ENCODE data around the gene PRKN. TPM values are rescaled to one million over a fixed set of nuclear protein-coding genes. Genes with fewer than 3 reads are reported as not detected.

The PRKN gene
- total RNA-seq, 1 experiment from 2014 or later = 2.0 TPM

DNA sequence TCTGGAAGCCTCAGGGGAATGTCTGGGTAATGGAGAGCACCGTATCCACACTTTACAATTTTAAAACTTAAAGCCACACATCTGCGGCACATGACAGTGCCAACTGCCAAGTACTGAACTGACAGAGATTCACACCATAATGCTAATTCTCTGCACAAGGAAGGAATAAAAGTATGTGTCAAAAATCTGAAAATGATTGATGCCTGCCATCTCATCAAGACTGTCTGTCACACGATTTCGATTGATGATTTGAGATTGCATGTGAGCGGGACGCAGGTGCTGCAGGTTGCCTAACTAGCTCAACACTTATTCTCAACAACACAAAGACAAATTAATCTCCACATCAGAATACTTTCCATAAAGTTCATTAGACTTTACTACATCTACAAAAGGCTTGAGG lies 391.2 kb downstream of the PRKN start:
- Histone ChIP-seq H3K14ac (ENCODE audit: insufficient read depth, low read length) (no peak overlapping the region), H2BK5ac (ENCODE audit: insufficient read length, low read length) (no peak overlapping the region), H3K4ac (ENCODE audit: low read depth, low read length) (no peak overlapping the region), H2BK120ac (ENCODE audit: low read depth, low read length, poor library complexity, severe bottlenecking) (no peak overlapping the region), H3K18ac (ENCODE audit: insufficient read length, low read depth, low read length) (no peak overlapping the region), H3K79me2 (ENCODE audit: insufficient read depth, low read length) (no peaks in the 10 kb centered on the region), H4K20me1 (ENCODE audit: control insufficient read depth, insufficient read depth, insufficient read length) (no peaks in the 10 kb centered on the region), H3K23ac (ENCODE audit: insufficient read length, low read depth, low read length) (no peak overlapping the region), H2AK5ac (ENCODE audit: insufficient read length, low read length) (no peak overlapping the region), H3K4me2 (ENCODE audit: insufficient read depth, insufficient read length, low read length) (no peak overlapping the region), H2BK12ac (ENCODE audit: insufficient read length, low read depth, low read length) (no peak overlapping the region), H3K79me1 (ENCODE audit: insufficient read depth, low read depth, low read length, poor library complexity, severe bottlenecking) (no peaks in the 10 kb centered on the region), H3K9ac (ENCODE audit: extremely low read depth, insufficient read length, low read length) (no peak overlapping the region), H3K4me1 (ENCODE audit: insufficient read depth, low read length) (no peaks in the 10 kb centered on the region), H3K9me3 (ENCODE audit: control insufficient read depth, low read depth, low read length) (no peaks in the 10 kb centered on the region), H2BK15ac (ENCODE audit: low read depth, low read length) (no peak overlapping the region), H3K27me3 (ENCODE audit: insufficient read depth, low read length) (no peaks in the 10 kb centered on the region), H3K23me2 (ENCODE audit: insufficient read length, low read depth, low read length, poor library complexity, severe bottlenecking) (no peaks in the 10 kb centered on the region), H4K8ac (replicated peaks; ENCODE audit: insufficient read length, low read depth, low read length) (no peak overlapping the region), H3K27ac (ENCODE audit: insufficient read length, low read depth, low read length) (no peak overlapping the region), H3K56ac (ENCODE audit: insufficient read length, low read depth, low read length) (no peak overlapping the region), H4K91ac (ENCODE audit: insufficient read length, low read depth, low read length) (no peak overlapping the region), H2AFZ (ENCODE audit: low read length) (no peak overlapping the region), H3T11ph (ENCODE audit: low read length) (no peak overlapping the region), H4K5ac (ENCODE audit: insufficient read length, low read depth, low read length) (no peak overlapping the region), H2BK20ac (ENCODE audit: low read depth, low read length, poor library complexity, severe bottlenecking) (no peak overlapping the region)
- peaks cover 11 to 14% of the 10 kb centered on the region in 2 experiments; a peak in 4 of 5 replicates for H3K9me3 Mint-ChIP-seq
- H3K27ac Mint-ChIP-seq = no peak overlapping the region
- no peak overlapping the region for H3K4me3 Mint-ChIP-seq
- TF ChIP-seq, protein P1, sequence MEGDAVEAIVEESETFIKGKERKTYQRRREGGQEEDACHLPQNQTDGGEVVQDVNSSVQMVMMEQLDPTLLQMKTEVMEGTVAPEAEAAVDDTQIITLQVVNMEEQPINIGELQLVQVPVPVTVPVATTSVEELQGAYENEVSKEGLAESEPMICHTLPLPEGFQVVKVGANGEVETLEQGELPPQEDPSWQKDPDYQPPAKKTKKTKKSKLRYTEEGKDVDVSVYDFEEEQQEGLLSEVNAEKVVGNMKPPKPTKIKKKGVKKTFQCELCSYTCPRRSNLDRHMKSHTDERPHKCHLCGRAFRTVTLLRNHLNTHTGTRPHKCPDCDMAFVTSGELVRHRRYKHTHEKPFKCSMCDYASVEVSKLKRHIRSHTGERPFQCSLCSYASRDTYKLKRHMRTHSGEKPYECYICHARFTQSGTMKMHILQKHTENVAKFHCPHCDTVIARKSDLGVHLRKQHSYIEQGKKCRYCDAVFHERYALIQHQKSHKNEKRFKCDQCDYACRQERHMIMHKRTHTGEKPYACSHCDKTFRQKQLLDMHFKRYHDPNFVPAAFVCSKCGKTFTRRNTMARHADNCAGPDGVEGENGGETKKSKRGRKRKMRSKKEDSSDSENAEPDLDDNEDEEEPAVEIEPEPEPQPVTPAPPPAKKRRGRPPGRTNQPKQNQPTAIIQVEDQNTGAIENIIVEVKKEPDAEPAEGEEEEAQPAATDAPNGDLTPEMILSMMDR (conservative IDR thresholded peaks at IDR 0.05) = no peak
- no peaks in the 10 kb centered on the region for H3K27me3 Mint-ChIP-seq (ENCODE audit: low read depth)
- WGBS (ENCODE audit: extremely low coverage, insufficient read length, low lambda C conversion rate) = no CpG with 5 or more reads among the region's 6 CpGs
- no peaks in the 10 kb centered on the region for H3K4me1 Mint-ChIP-seq
- peaks cover 0 to 7% (median 0%) of the 10 kb centered on the region in 3 experiments; a peak in 3 of 7 replicates for H3K36me3 Mint-ChIP-seq (ENCODE audit: insufficient read depth in 1 of 3, low read depth in 3 of 3)
- DNase-seq = no peak
